Measurements from ENCODE around the gene SORBS2.

SORBS2 gene

DNA sequence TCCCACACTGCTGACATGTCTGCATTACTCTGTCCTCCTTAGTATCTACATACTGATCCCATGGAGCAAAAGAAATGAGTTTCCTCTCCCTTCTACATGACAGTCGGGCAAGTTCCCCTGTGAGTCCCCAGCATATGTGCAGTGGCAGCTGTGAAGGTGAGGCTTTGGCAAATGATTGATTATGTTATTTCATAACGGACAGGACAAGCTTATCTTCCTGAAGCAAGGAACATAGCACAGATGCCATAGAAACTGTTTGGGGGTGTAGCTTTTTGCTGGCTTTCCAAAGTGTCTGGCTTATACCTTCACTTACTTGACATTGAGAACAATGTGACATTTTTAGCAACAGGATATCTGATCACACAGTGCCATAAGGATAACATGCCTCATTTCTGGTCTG is 139.8 kb downstream of the SORBS2 start:
- no peak for DNase-seq (ENCODE audit: low read depth)

DNA sequence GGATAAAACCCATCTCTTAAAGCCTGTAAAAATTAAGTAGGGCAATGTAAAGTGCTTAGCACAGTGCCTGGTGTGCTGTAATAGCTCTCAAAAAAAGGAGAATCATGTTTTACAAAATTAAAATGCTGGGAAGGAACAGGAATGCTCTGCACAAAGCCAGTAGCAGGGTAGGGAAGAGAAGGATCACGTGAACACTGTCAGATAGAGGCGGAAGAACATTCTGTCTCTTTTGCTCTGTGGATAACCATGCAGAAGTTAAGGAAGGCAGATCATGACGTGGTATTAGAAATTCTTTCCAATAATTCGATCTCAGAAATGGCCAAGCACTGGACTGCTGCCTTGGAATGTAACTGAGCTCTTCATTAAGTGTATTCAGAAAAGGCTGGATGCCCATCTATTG is 140.5 kb downstream of the SORBS2 start:
- DNase-seq (ENCODE audit: low read depth) = no peak

DNA sequence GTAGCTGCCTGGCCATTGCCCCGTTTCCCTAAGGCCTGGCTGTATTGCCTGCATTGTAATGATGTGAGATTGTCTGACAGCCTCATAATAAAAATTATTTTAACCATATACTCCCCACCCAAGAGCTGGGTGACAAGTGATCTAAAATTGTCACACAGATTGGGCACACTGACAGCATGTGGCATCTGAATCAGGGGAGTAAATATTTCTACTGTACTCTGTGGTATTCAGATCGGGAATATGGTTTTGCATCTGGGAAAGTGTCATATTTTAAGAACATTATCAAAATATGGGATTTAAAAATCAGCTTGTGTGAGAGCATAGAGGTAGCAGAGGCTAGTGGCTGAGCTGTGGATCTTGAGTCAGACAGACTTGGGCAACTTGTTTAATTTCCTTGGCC is 140.9 kb downstream of the SORBS2 start:
- DNase-seq (ENCODE audit: low read depth) = no peak

DNA sequence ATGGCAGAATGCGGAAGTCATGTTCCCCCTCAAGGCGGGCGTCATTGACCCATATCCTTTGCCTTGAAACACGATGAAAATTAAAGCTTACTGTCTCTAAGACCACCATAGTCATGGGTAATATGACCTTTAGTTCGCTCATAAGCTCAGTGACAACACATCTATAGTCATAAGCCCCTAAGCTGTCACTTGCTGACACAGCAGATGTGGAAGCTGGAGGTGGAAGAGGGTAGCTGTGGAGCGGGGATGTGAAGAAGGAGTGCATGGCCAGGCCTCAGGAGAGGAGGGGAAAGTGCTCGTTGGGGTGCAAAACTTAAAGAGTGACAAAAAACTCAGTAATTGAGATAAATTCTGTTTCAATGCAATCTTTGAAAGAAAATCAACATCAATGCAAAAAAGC is 142.7 kb downstream of the SORBS2 start:
- no peak for DNase-seq (ENCODE audit: low read depth)

DNA sequence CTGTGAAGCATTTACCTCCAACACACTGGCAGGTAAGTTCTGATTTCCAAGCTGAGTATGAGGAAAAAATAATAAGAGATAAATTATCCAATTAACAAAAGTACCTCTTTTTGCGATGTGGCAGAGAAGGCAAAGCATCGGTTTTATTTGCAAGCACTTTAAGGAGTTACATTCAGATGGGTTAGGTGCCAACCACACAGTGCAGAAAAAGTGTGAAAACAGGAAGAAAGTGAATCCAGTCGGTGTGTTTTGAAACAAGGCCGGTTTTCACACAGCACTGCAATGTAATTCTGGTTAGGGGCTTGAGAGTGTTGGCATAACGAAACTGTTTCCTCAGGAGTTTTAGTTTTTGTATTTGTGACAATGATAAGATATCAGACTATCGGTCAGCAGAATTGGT is 145.8 kb downstream of the SORBS2 start:
- no peak for DNase-seq (ENCODE audit: low read depth)

DNA sequence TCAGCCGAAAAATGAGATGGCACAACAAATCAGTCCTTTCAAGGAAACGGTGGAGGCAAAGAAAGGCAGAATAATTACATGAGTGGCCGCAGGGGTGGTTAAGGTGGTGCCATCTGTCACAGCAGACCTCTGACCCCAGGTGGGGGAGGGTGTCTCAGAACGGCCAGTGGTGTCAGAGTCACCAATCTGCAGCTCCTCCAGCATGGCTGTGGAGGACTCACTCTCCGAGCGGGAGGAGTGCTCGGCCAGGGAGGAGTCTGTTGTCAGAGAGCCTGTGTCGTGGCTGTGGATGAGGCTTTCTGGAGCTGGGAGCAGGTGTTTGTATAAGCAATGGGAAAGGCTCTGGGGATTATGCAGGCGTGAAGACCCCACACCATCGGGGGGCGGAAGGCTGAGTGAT is 146.3 kb downstream of the SORBS2 start:
- no peak for DNase-seq (ENCODE audit: low read depth)

DNA sequence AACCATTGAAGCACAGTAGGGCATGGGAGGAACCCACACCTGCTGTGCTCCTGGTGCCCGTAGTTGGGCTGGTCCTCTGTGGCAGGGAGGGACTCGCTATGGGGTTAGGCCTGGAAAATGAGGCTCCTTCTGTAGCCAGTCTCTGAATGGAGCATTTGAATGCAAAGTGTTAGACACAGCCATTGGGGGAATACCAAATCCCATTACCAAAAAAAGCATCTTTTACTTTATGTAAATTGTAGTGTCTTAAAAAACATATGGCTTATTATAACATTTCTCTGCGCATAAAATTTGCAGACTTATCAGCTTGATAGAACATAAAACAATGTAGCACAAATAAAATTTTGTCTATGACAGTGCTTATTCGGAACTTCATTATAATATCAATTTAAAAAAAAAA is 147.5 kb downstream of the SORBS2 start:
- DNase-seq (ENCODE audit: low read depth) = no peak

DNA sequence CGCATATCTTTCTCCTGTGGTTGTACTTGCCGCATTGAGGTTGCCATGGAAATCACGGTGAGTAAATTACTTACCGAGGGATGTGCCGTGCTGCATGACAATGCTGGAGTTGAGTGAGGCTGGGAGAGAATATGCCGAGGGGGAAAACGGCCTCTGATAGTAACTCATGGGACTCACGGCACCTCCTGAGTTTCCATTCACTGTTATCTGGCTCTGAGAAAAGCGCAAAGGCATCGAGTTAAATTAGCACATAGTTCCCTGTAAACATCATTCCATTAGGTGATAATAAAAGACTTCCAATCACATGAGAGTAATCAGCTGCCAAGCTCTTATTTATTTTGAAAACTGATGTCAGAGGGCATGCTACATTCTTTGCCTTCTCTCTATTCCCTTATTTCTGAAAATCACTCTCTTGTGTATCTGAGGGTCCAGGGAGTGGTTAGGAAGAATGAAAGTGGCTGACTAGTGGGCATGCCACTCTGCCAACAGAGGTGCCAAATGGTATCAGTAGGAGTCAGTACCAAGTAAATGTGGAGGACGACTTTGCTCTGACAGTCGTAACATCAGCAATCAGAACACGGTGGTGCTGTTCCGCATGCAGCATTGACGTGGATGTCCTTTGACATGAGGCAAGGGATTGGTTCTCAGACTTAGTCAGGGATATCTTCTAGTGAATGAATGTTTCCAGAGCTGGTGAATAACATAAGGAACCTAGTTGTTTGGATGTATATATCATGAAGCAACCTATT is 149.8 kb downstream of the SORBS2 start:
- DNase-seq (ENCODE audit: low read depth) = no peak

DNA sequence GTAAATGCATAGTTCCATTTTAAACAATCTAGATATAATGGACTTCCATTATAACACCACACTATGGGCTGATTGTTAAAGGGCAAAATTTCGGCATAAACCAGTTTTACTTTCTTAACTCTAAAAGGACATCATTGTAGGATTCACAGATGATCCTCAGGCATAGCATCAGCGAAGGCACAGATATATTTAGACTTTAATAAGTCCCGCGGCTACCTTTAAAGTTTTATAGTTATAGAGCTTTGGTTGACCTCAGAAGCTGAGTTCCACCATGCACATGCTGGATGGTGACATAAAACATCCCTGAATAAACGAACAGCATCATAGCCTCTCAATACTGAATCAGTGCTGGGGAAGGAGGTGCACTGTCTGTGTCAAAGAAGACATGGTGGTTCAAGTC is 151.7 kb downstream of the SORBS2 start:
- DNase-seq (ENCODE audit: low read depth) = no peak

DNA sequence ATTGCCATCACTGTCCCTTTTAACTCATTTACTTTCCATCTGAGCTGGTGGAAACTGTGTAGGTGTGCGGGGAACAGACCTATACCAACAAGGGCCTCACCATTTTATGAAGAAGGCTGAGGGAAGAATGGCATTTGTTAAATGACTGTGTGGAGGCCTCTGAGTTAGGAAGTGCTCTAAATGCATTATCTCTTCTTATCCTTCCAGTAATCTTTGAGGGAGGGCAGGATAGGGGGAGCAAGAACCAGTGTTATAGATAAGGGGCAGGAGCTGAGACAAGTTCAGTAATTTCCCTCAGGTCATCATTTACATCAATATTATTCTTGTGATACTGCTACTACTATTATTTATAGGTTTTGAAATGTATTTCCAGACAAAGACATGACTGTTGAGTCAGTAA is 154.3 kb downstream of the SORBS2 start:
- no peak for DNase-seq (ENCODE audit: low read depth)

DNA sequence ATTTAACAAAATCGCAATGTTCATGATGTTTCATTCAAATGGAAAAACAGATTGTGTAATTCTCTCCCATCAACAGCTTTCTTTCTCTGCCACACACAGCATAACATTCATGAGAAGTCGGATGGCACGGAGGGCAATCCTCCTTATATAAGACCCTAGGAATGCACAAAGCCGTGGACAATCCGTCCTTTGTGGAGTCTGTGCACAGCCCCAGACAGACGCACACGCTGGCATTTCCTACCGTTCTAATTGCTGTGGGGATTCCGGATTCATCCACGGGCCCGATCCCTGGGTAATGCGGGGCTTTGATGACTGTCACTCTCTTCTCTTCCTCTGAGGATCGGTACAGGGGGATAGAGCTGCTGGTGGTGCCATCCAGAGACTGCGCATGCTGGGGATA is 154.8 kb downstream of the SORBS2 start:
- no peak for DNase-seq (ENCODE audit: low read depth)

DNA sequence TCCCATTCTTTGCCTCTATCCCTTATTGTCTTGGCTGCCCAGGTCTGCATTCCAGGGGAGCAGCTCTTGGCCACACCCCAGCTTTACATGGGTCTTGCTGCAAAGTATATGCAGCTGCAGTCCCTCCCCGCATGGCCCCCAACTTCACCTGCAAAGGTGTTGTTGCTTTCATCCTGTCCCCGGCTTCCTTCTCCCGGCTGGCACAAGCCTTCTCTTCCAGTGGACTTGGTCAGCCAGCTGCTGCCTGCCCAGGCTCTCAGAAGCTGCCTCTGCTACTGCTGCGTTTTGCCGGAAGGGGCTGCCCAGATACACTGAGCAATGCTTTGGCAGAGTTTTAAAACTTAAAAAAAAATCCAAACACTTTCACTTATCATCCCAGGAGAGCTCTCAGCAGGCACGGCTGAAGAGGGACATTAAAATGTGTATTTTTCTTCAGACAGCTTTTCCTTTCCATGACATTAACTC is 155.5 kb downstream of the SORBS2 start:
- no peak for DNase-seq (ENCODE audit: low read depth)

DNA sequence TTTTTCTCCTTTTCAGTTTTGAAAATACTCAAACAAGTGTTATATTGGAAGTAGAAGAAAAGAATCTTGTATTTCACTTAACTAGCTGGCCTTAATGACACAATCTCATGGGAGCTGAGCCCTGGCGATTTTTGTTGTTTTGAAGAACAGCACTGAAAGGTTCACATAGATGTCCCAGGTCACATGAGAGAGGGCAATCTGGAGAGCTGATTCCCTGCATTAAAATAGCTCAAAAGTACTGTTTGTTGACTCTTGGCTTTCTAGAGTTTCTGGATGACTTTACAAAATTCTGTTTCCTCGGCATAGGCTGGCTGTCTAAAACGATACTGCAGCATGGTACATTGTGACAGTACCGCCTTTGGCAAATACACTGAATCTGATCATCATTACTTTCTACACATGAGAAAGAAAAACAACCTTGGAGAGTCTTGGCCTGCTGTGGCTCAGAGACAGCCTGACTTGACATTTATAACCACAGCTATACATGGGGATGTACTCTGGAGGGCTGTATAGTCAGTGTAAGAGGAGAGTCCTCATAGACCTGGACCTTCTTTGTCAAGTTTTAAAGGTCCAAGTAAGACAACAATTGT is 156.9 kb downstream of the SORBS2 start:
- no peak for DNase-seq (ENCODE audit: low read depth)

DNA sequence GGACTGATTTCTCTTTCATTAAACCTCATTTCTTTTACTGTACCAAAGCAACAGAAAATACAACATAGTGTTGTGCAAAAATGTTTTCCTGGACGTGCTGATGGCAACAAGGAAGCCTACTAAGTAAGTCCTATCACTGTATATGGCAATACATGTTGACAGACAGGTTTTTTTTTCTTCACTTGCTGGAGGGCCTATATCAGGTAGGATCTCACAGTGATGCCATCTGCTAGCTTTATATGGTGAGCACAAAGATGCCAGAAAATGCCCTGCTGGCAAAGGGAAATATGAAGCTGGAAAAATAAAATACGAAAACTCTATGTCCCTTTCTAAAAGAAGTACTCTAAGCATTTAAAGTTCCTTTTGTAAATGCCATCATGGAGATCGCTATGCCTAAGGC is 157.7 kb downstream of the SORBS2 start:
- DNase-seq (ENCODE audit: low read depth) = no peak

DNA sequence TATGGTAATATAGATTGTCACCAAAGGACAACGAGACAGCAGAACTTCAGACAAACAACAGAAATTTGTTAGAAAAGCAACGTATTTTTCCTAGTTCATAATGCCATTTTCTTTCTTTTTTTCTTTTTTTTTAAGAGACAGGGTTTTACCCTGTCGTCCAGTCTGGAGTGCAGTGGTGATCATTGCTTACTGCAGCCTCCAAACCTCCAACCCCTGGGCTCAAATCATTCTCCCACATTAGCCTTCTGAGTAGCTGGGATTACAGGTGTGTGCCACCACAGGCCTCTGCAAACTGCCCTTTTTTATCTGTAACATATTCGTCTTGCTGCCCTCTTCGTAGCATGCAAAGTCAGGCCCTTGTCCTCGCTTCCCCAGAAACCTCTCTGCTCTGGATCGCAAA is 160.1 kb downstream of the SORBS2 start:
- no peak for DNase-seq (ENCODE audit: low read depth)

DNA sequence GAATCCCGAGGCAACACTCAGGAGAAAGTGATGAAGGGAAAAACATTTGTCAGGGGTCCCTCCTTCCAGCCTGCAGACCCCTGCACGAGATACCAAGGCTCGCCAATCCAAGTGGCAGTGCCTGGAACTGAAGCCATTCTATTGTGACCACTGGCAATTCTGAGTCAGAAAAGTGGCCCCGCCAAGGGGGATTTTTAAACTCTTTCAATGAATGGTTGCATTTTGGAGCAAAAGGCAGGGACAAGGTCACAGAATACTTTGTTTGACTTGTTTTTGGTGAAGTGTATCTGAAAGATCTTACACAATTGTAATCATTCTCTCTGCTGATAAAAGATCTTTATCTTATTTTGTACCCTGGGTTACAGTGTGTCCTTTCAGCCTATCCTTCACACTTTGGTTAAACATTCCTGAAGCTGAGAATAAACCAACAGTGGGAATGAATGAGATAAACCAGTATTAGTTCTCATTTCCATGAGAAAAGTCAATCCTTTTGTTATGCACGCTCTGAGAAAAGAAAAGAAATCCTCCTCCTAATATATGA is 160.8 kb downstream of the SORBS2 start:
- no peak for DNase-seq (ENCODE audit: low read depth)

DNA sequence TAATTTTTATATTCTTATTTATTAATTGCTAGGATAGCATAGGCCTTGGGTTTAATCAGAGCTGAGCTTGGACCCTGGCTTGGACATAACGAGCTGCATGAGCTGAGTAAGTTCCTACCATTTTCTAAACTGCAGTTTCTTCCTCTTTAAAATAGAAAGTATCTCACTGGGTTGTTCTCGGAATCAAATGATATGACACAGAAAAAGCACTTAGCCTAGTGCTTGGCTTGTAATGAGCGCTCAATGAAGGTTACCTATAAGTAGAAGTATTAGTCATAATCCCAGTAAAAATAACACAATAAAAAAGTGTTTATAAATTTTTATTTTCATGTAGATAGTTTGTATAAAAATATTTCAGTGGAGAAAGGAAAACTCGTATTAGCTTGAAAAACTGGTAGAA is 163.4 kb downstream of the SORBS2 start:
- no peak for DNase-seq (ENCODE audit: low read depth)

DNA sequence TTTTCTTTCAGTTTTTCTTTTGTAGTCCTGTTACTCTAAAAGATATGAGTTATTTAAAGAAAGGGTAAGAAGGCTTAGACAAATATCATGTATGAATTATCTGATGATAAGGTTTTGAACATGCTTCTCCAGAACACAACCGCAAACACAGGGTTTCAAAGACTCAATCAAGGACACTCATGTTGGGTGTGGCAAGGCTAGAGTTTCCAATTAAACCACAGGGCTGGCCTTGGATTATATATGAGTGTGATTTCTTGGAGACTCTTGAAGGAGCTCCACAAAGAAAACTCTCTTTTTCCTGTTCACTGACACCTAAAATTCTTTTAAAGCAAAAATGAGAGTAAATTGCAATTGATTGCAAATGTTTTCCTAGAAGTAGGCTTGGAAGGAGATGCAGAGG is 166.6 kb downstream of the SORBS2 start:
- DNase-seq (ENCODE audit: low read depth) = no peak

DNA sequence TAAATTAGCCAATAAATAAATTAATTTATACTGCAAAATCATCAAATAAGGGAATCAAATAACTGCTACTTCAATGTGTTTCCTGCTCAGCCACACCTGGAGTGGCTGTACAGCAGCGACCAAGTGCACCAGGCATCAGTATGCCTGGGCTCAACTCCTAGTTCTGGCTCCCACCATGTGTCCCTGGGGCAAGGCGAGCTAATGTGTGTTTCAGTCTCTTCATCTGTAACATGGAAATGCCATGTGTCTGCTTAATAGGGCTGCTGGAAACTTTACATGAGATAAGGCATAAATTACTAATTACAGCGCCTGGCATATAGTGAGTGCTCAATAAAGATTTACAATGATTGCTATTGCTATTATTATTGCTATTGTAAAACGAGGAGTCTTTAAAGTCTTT is 167.6 kb downstream of the SORBS2 start:
- no peak for DNase-seq (ENCODE audit: low read depth)

DNA sequence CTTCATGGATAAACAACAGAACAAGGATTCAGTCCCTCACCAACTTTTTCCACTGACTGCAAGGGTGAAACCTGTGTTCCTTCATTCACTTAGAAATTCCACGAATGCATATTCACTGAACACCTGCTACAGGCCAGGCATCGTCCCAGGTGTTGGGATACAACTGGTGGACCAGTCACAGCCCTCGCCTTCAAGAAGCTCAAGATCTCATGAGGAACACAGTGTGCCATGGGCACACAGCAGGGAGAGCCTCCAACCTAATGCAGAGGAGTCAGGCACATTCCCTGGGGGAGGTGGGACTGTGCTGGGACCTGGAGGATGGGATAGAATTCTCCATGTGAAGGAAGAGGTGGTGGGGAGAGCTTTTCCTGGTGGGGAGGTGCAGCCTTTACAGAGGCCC is 169.1 kb downstream of the SORBS2 start:
- no peak for DNase-seq (ENCODE audit: low read depth)

DNA sequence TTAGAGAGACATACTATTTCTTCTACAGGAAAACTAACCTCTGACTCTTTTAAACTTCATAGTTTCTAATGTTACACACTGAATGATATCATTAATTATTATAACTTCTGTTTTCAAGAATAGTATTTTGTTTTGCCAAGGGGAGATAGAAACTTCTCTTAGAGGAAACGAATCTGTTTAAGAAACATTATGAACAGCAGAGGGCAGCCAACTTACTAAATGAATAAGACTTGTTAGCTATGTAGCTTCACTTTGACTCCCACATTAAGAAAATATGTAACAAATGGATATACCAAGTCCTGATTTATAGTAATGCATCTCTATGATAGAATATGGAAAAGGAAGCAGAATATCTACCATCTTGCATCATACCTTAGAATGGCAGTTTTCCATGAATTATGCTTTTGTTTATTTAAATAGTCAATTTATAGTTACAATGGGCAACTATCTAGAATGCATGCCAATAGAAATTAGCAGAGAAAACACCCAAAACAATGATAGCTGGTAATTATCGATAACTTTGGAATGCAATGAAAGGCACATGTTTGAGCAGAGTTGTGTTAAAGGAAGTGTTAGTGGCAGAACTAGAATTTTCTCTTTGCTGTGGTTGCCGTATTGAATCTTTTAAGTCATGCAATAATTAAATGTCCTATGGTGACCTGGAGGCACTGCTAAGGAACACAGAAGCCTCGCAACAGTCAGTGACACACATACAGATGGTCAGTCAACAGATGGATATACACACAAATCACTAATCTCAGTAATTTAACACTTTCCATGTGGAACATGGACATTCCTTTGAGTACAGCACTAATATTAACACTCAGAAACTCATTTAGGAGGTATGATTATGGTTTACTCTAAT is 171.0 kb downstream of the SORBS2 start:
- no peak for DNase-seq (ENCODE audit: low read depth)

DNA sequence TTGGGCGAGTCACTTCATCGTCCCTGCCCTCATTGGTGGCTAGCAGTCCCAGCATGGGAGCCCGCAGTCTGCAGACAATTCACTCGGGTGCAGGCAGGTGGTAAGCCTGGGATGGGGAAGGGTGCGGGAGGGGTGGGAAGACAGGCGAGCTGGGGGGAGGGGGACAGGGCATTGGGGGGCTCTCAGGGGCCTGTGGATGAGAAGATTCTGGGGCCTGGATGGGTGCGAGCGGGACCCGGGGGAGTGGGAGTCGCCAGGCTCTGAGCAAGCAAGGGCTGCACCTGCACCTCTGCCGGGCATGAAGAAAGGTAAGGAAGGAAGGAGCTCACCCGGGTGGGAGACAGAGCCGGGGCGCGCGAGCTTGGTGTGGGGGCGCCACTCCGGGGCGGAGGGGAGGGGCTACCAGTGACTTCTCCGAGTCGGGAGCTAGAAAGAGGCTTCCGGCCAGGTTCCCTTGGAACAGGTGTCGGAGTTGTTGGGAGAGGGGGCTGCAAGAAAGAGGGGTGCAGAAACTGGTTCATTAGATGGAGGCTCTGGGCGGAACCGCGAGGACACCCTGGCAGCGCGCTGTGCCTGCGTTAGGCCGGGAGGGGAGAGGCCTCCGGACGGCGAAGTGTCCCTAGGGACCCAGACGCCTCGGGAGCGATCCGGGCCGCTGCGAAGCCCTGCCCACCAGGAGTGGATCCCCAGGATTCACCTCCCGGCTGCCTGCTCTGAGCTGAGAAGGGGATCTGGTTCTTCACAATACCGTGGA is 173.3 kb downstream of the SORBS2 start:
- DNase-seq (ENCODE audit: low read depth) = no peak

All from T-helper 22 cell (primary cell).